Mucosa of descending colon (tissue), 3 donors: ENCODE data around the gene DDC. TPM values are rescaled to one million over a fixed set of nuclear protein-coding genes. Genes with fewer than 3 reads are reported as not detected.
A peak's percentile ranks its signal among the peaks of the same experiment; 100 is the strongest.

Experiments
- ATAC-seq: fragments of 200-7000 bp; cut with Tn5 transposase; one replicate; pipeline ENCODE4 v1.9.1; 2020; ENCODE audit warnings: mild to moderate bottlenecking, moderate library complexity
- DNase-seq, 3 donors: peaks; one replicate each; pipeline ENCODE4 v3.0.0-alpha.2; 2020
- H3K36me3 ChIP-seq: fragments of 200-600 bp; one replicate; pipeline ENCODE4 v1.8.0; 2021; ENCODE audit warnings: low read depth, mild to moderate bottlenecking
- H3K4me1 ChIP-seq: fragments of 200-600 bp; one replicate; pipeline ENCODE4 v1.8.0; 2021; ENCODE audit warnings: low read depth, mild to moderate bottlenecking
- H3K4me3 ChIP-seq: fragments of 200-600 bp; one replicate; pipeline ENCODE4 v1.8.0; 2021; ENCODE audit warnings: mild to moderate bottlenecking
- H3K9me3 ChIP-seq: fragments of 200-600 bp; one replicate; pipeline ENCODE4 v1.8.0; 2021; ENCODE audit warnings: mild to moderate bottlenecking
- intact Hi-C, 2 donors: fragments of 100-400 bp; cut with DNase I in 1 of 2; cut with micrococcal nuclease in 1 of 2; formaldehyde crosslinking; loops; one replicate each; pipeline versions ENCODE4 v1.11.0 to v1.11.1; 2022; cut with DNase I, micrococcal nuclease
- total RNA-seq, 3 donors: library from RNA; stranded (reverse); fragmentation: NEBNext Ultra II Directional in 2 of 3; extraction: Animal tissue kit (Norgen Biotek cat#: 25700) in 2 of 3; gene quantifications; one replicate each; pipeline versions ENCODE4 v1.2.1 to v1.2.4, GENCODE V29; 2021 to 2023
- TF ChIP-seq, protein P1 (sequence below): fragments of 200-600 bp; IDR thresholded peaks from one replicate; pipeline ENCODE4 v1.8.0; 2022; ENCODE audit warnings: antibody characterized with exemption, mild to moderate bottlenecking
- donor health status: DM: no; HTN: no; CAD: no; lungs with moderate emphysema.
- donor health status: DM: no; HTN: no; CAD: no.
- donor health status: DM: no; HTN: yes; CAD: no.

DDC gene
- total RNA-seq, 3 donors from 2014 or later = 29.6 to 94.5 (median 74.4) TPM

DNA sequence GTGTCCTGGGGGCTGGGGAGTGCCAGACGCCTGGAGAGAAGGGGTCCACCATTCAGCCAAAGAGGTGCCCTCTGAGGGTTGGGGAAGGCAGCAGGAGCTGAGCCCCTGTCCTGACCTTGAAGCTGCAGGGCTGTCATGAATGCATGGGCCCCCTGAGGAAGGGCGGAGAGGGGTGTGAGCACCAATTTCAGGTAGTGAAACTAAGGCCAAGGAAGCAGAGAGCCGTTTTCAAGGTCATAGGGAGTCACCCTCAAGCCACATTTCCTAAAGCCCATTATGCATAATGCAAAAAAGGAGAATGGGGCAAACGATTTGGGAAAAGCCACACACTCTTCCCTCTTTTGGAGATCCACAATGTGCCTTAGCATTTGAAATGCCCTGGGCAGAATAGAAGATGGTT lies 152.2 kb downstream of the DDC start:
- H3K9me3 ChIP-seq = no peaks in the 10 kb centered on the region

GRCh38 chr7:50411332-50411731 lies 153.9 kb downstream of the DDC start:
- no peaks in the 10 kb centered on the region for H3K36me3 ChIP-seq
- intact Hi-C loops = no loop called here
- ATAC-seq (peak; percentile 15), DNase-seq (no peak)
- TF ChIP-seq, protein P1, sequence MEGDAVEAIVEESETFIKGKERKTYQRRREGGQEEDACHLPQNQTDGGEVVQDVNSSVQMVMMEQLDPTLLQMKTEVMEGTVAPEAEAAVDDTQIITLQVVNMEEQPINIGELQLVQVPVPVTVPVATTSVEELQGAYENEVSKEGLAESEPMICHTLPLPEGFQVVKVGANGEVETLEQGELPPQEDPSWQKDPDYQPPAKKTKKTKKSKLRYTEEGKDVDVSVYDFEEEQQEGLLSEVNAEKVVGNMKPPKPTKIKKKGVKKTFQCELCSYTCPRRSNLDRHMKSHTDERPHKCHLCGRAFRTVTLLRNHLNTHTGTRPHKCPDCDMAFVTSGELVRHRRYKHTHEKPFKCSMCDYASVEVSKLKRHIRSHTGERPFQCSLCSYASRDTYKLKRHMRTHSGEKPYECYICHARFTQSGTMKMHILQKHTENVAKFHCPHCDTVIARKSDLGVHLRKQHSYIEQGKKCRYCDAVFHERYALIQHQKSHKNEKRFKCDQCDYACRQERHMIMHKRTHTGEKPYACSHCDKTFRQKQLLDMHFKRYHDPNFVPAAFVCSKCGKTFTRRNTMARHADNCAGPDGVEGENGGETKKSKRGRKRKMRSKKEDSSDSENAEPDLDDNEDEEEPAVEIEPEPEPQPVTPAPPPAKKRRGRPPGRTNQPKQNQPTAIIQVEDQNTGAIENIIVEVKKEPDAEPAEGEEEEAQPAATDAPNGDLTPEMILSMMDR = no peak
- H3K4me1 ChIP-seq = no peaks in the 10 kb centered on the region
- H3K9me3 ChIP-seq = no peaks in the 10 kb centered on the region
- H3K4me3 ChIP-seq = no peak overlapping the region

More for the DNA sequence above, 152.2 kb downstream of the DDC start:
- TF ChIP-seq, protein P1 = no peak
- H3K36me3 ChIP-seq = no peaks in the 10 kb centered on the region
- H3K4me1 ChIP-seq = no peaks in the 10 kb centered on the region
- no peak for DNase-seq
- intact Hi-C loops = no loop called here
- ATAC-seq = no peak
- no peak overlapping the region for H3K4me3 ChIP-seq

GRCh38 chr7:50409856-50410745 lies 155.1 kb downstream of the DDC start:
- DNase-seq (peak in 1 of 3 donors; percentile 68), ATAC-seq (peak; percentile 46)
- Histone ChIP-seq H3K36me3 (no peaks in the 10 kb centered on the region), H3K9me3 (no peaks in the 10 kb centered on the region), H3K4me3 (no peak overlapping the region), H3K4me1 (no peaks in the 10 kb centered on the region)
- TF ChIP-seq, protein P1 = no peak
- intact Hi-C loops = no loop called here

Other genes starting within 250 kb of the DDC start
- 1 to 10 TPM; 5.4 to 8.5 (median 6.2) TPM for gene FIGNL1, start 115.1 kb downstream of the DDC start, total RNA-seq
- 10 to 100 TPM in 2 of 3 donors, 1 to 10 TPM in 1; 9.4 to 56.8 (median 13.0) TPM for gene GRB10, start 217.5 kb upstream of the DDC start, total RNA-seq